GM12892 (cell line): ENCODE results near the gene KIAA0586.
A peak's percentile ranks its signal among the peaks of the same experiment; 100 is the strongest.
"Not testable (repeated sequence)": the region's sequence is repeated elsewhere in the genome, so short reads cannot be mapped to it uniquely, and the experiment has no call there.

ENCODE experiments used
- DNase-seq: peaks from one replicate; pipeline ENCODE4 v3.0.0; 2011; ENCODE audit not compliant: insufficient read length
- FAIRE-seq: peaks from 2 replicates; lab custom pipeline; 2011; peaks lifted over from hg19 to GRCh38; lab: Jason Lieb, UNC
- POLR2A ChIP-seq: IDR thresholded peaks from 2 replicates; pipeline ENCODE4 v1.6.1; 2011; ENCODE audit warnings: low read depth, low read length, control low read depth
- POLR2AphosphoS5 ChIP-seq: IDR thresholded peaks from 2 replicates; pipeline ENCODE4 v1.6.1; 2011; ENCODE audit warnings: low read depth, low read length, control low read depth
- TAF1 ChIP-seq: IDR thresholded peaks from 2 replicates; pipeline ENCODE4 v1.6.1; 2011; ENCODE audit warnings: low read depth, mild to moderate bottlenecking, control low read depth, low read length, borderline replicate concordance

The KIAA0586 gene

GRCh38 chr14:58465421-58465820 is 37.9 kb downstream of the KIAA0586 start:
- FAIRE-seq: no peak
- DNase-seq: no peak
- TF ChIP-seq POLR2A (no peak), TAF1 (no peak), POLR2AphosphoS5 (no peak)

GRCh38 chr14:58466459-58466858 is 38.9 kb downstream of the KIAA0586 start:
- no peak for DNase-seq
- no peak for TF ChIP-seq POLR2A
- no peak for TF ChIP-seq TAF1
- no peak for TF ChIP-seq POLR2AphosphoS5
- FAIRE-seq: no peak

- FAIRE-seq (no peak), DNase-seq (no peak)
- TF ChIP-seq TAF1 (no peak), POLR2AphosphoS5 (no peak), POLR2A (no peak)
Measured at GRCh38 chr14:58467575-58467974, 40.1 kb downstream of the KIAA0586 start.

- FAIRE-seq (no peak), DNase-seq (no peak)
- TF ChIP-seq TAF1 (no peak), POLR2A (no peak), POLR2AphosphoS5 (no peak)
Measured at GRCh38 chr14:58469309-58469708, 41.8 kb downstream of the KIAA0586 start.

GRCh38 chr14:58476320-58476719 is 48.8 kb downstream of the KIAA0586 start:
- no peak for TF ChIP-seq POLR2AphosphoS5
- TF ChIP-seq TAF1: no peak
- TF ChIP-seq POLR2A: no peak
- FAIRE-seq (no peak), DNase-seq (no peak)

- TF ChIP-seq TAF1: no peak
- TF ChIP-seq POLR2AphosphoS5: no peak
- FAIRE-seq: no peak
- DNase-seq: no peak
Measured at GRCh38 chr14:58477653-58478052, 50.1 kb downstream of the KIAA0586 start.

GRCh38 chr14:58478329-58478728 is 50.8 kb downstream of the KIAA0586 start:
- FAIRE-seq, DNase-seq: not testable (repeated sequence)

GRCh38 chr14:58479975-58480374 is 52.5 kb downstream of the KIAA0586 start:
- TF ChIP-seq POLR2A: no peak
- no peak for TF ChIP-seq POLR2AphosphoS5
- no peak for TF ChIP-seq TAF1
- DNase-seq: no peak
- no peak for FAIRE-seq

GRCh38 chr14:58484176-58484575 is 56.7 kb downstream of the KIAA0586 start:
- no peak for FAIRE-seq
- TF ChIP-seq POLR2AphosphoS5 (no peak), POLR2A (no peak), TAF1 (no peak)
- no peak for DNase-seq

GRCh38 chr14:58488550-58488949 is 61.0 kb downstream of the KIAA0586 start:
- no peak for DNase-seq
- FAIRE-seq: no peak
- TF ChIP-seq POLR2A (no peak), POLR2AphosphoS5 (no peak), TAF1 (no peak)

- no peak for TF ChIP-seq POLR2AphosphoS5
- FAIRE-seq (peak; percentile 17), DNase-seq (no peak)
Measured at GRCh38 chr14:58491593-58491992, 64.1 kb downstream of the KIAA0586 start.

GRCh38 chr14:58492044-58492443 is 64.5 kb downstream of the KIAA0586 start:
- FAIRE-seq (no peak), DNase-seq (no peak)
- TF ChIP-seq POLR2A (no peak), POLR2AphosphoS5 (no peak), TAF1 (no peak)

GRCh38 chr14:58501214-58501816 is 73.8 kb downstream of the KIAA0586 start:
- no peak for TF ChIP-seq POLR2A
- no peak for DNase-seq
- FAIRE-seq: peak; percentile 56
